Astrocyte (in vitro differentiated cells and primary cell): ENCODE results near the gene SAP30L. TPM values are rescaled to one million over a fixed set of nuclear protein-coding genes. Genes with fewer than 3 reads are reported as not detected.

Source experiments
- DNase-seq: peaks from one replicate; pipeline ENCODE4 v3.0.0-alpha.2; 2010; ENCODE audit warnings: low read depth
- FAIRE-seq: peaks from 2 replicates; lab custom pipeline; 2011; peaks lifted over from hg19 to GRCh38; lab: Jason Lieb, UNC
- H2AFZ ChIP-seq: 2 replicates; pipeline ENCODE4 v1.6.0; 2012; ENCODE audit warnings: low read depth, low read length, inconsistent platforms
- H3K27ac ChIP-seq: 2 replicates; pipeline ENCODE4 v1.5.1; 2011; ENCODE audit warnings: low read depth, low read length, inconsistent platforms
- H3K27me3 ChIP-seq: 2 replicates; pipeline ENCODE4 v1.6.0; 2011; ENCODE audit warnings: low read length, inconsistent platforms; ENCODE audit not compliant: insufficient read depth
- H3K36me3 ChIP-seq: 2 replicates; pipeline ENCODE4 v1.5.1; 2011; ENCODE audit warnings: low read length, inconsistent platforms; ENCODE audit not compliant: insufficient read depth
- H3K4me1 ChIP-seq: 2 replicates; pipeline ENCODE4 v1.5.1; 2011; ENCODE audit warnings: low read length, inconsistent platforms; ENCODE audit not compliant: insufficient read depth
- H3K4me2 ChIP-seq: 2 replicates; pipeline ENCODE4 v1.6.0; 2012; ENCODE audit warnings: low read length, inconsistent platforms
- H3K4me3 ChIP-seq: 2 replicates; pipeline ENCODE4 v1.5.1; 2011; ENCODE audit warnings: low read depth, mild to moderate bottlenecking, low read length, inconsistent platforms; ENCODE audit not compliant: insufficient read depth
- H3K79me2 ChIP-seq: 2 replicates; pipeline ENCODE4 v1.6.0; 2012; ENCODE audit warnings: mild to moderate bottlenecking, low read length, inconsistent platforms; ENCODE audit not compliant: insufficient read depth
- H3K9ac ChIP-seq: 2 replicates; pipeline ENCODE4 v1.6.0; 2012; ENCODE audit warnings: mild to moderate bottlenecking, low read length, inconsistent platforms
- H3K9me3 ChIP-seq: 2 replicates; pipeline ENCODE4 v1.5.1; 2012; ENCODE audit warnings: low read depth, mild to moderate bottlenecking, low read length, inconsistent platforms; ENCODE audit not compliant: insufficient read depth
- H4K20me1 ChIP-seq: 2 replicates; pipeline ENCODE4 v1.6.0; 2012; ENCODE audit warnings: low read length, inconsistent platforms; ENCODE audit not compliant: insufficient read depth
- H3K27ac Mint-ChIP-seq: one replicate; pipeline ENCODE4 v1.8.0; 2021; ENCODE audit warnings: mild to moderate bottlenecking, mixed read lengths; ENCODE audit not compliant: unreplicated experiment
- H3K27me3 Mint-ChIP-seq: one replicate; pipeline ENCODE4 v1.8.0; 2021; ENCODE audit warnings: low read depth, mixed read lengths; ENCODE audit not compliant: unreplicated experiment
- H3K36me3 Mint-ChIP-seq: one replicate; pipeline ENCODE4 v1.8.0; 2021; ENCODE audit warnings: low read depth, mixed read lengths; ENCODE audit not compliant: unreplicated experiment
- H3K4me1 Mint-ChIP-seq: one replicate; pipeline ENCODE4 v1.8.0; 2021; ENCODE audit warnings: low read depth, mixed read lengths; ENCODE audit not compliant: unreplicated experiment
- H3K4me3 Mint-ChIP-seq: one replicate; pipeline ENCODE4 v1.8.0; 2021; ENCODE audit warnings: mild to moderate bottlenecking, moderate library complexity, mixed read lengths; ENCODE audit not compliant: unreplicated experiment
- H3K9me3 Mint-ChIP-seq: one replicate; pipeline ENCODE4 v1.8.0; 2021; ENCODE audit warnings: mild to moderate bottlenecking, mixed read lengths; ENCODE audit not compliant: unreplicated experiment
- CTCF ChIP-seq: IDR thresholded peaks from 2 replicates; pipeline ENCODE4 v1.5.1; 2011; ENCODE audit warnings: low read depth, mild to moderate bottlenecking, inconsistent platforms, low read length, moderate library complexity; ENCODE audit not compliant: insufficient read depth
- EZH2 ChIP-seq: IDR thresholded peaks from 2 replicates; pipeline ENCODE4 v1.6.1; 2012; ENCODE audit warnings: mild to moderate bottlenecking, low read length, inconsistent platforms; ENCODE audit not compliant: insufficient read depth
- total RNA-seq: library from RNA; stranded (reverse); gene quantifications from 2 replicates; pipeline ENCODE4 v1.2.1, GENCODE V29; 2021

The SAP30L gene
- total RNA-seq, 1 donor from 2014 or later, result 26.3 TPM

- H3K36me3 Mint-ChIP-seq, result no peaks in the 10 kb centered on the region
- FAIRE-seq, result no peak
- no peak overlapping the region for H3K27ac Mint-ChIP-seq
- no peak overlapping the region for H3K4me3 ChIP-seq
- H3K4me1 ChIP-seq, result no peaks in the 10 kb centered on the region
- H3K27ac ChIP-seq, result no peak overlapping the region
- H3K9me3 ChIP-seq, result no peaks in the 10 kb centered on the region
- H3K9me3 Mint-ChIP-seq, result no peaks in the 10 kb centered on the region
- H3K4me2 ChIP-seq, result no peak overlapping the region
- no peaks in the 10 kb centered on the region for H3K79me2 ChIP-seq
- no peak overlapping the region for H2AFZ ChIP-seq
- H3K27me3 ChIP-seq, result peaks cover 24% of the 10 kb centered on the region
- no peaks in the 10 kb centered on the region for H4K20me1 ChIP-seq
- no peaks in the 10 kb centered on the region for H3K36me3 ChIP-seq
- TF ChIP-seq EZH2 (no peak), CTCF (no peak)
- no peak overlapping the region for H3K9ac ChIP-seq
- no peak overlapping the region for H3K4me3 Mint-ChIP-seq
- no peaks in the 10 kb centered on the region for H3K4me1 Mint-ChIP-seq
- peaks cover 43% of the 10 kb centered on the region for H3K27me3 Mint-ChIP-seq
- DNase-seq, result no peak
Observed at GRCh38 chr5:154501566-154501965, 55.8 kb downstream of the SAP30L start.

- Mint-ChIP-seq H3K36me3 (no peaks in the 10 kb centered on the region), H3K27me3 (peaks cover 48% of the 10 kb centered on the region), H3K4me3 (no peak overlapping the region), H3K27ac (no peak overlapping the region), H3K4me1 (no peaks in the 10 kb centered on the region), H3K9me3 (no peaks in the 10 kb centered on the region)
- TF ChIP-seq EZH2 (no peak), CTCF (no peak)
- DNase-seq, result no peak
- H3K4me1 ChIP-seq, result no peaks in the 10 kb centered on the region
- H3K9me3 ChIP-seq, result no peaks in the 10 kb centered on the region
- H3K27me3 ChIP-seq, result peaks cover 24% of the 10 kb centered on the region
- no peak overlapping the region for H3K9ac ChIP-seq
- no peak overlapping the region for H3K27ac ChIP-seq
- no peak for FAIRE-seq
- no peak overlapping the region for H2AFZ ChIP-seq
- no peaks in the 10 kb centered on the region for H3K79me2 ChIP-seq
- H3K4me2 ChIP-seq, result no peak overlapping the region
- no peak overlapping the region for H3K4me3 ChIP-seq
- no peaks in the 10 kb centered on the region for H4K20me1 ChIP-seq
- H3K36me3 ChIP-seq, result no peaks in the 10 kb centered on the region
Observed at GRCh38 chr5:154502180-154502579, 56.4 kb downstream of the SAP30L start.

DNA sequence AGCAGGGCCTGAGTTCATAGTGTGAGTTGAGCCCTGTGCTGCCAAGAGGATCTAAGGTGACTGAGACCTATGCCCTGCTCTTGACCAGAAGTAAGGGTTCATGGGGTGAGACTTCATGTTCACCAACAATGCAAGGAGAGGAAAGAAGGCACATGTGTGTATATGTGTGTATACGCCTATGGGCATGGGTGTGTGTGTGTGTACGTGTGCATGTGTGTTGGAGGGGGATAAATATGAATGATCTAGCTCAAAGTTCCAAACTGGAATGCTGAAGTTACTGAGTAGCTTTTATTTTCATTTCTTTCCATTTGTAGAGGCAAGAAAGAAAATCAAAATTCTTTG lies 57.9 kb downstream of the SAP30L start:
- FAIRE-seq, result no peak
- Mint-ChIP-seq H3K27me3 (peaks cover 49% of the 10 kb centered on the region), H3K4me3 (no peak overlapping the region), H3K9me3 (no peaks in the 10 kb centered on the region), H3K4me1 (no peaks in the 10 kb centered on the region), H3K36me3 (no peaks in the 10 kb centered on the region), H3K27ac (no peak overlapping the region)
- H3K4me2 ChIP-seq, result no peak overlapping the region
- no peak overlapping the region for H2AFZ ChIP-seq
- no peaks in the 10 kb centered on the region for H3K36me3 ChIP-seq
- DNase-seq, result no peak
- TF ChIP-seq EZH2, result no peak
- TF ChIP-seq CTCF, result no peak
- no peak overlapping the region for H3K27ac ChIP-seq
- no peaks in the 10 kb centered on the region for H4K20me1 ChIP-seq
- H3K27me3 ChIP-seq, result peaks cover 28% of the 10 kb centered on the region
- no peak overlapping the region for H3K4me3 ChIP-seq
- H3K4me1 ChIP-seq, result no peaks in the 10 kb centered on the region
- H3K9ac ChIP-seq, result no peak overlapping the region
- H3K9me3 ChIP-seq, result no peaks in the 10 kb centered on the region
- no peaks in the 10 kb centered on the region for H3K79me2 ChIP-seq
